AG09309 (cell line): Measurements from ENCODE around the gene A4GALT.

Experiments used
- DNase-seq: peaks from one replicate; pipeline ENCODE4 v3.0.0-alpha.2; 2010; ENCODE audit warnings: low read depth
- H3K4me3 ChIP-seq: 2 replicates; pipeline ENCODE4 v1.5.1; 2011; ENCODE audit warnings: mild to moderate bottlenecking, low read depth, low read length, moderate library complexity; ENCODE audit not compliant: control insufficient read depth
- TF ChIP-seq, protein P1 (sequence below): IDR thresholded peaks from 2 replicates; pipeline ENCODE4 v1.5.1; 2011; ENCODE audit warnings: mild to moderate bottlenecking, low read depth, low read length, inconsistent platforms; ENCODE audit not compliant: insufficient read depth, control insufficient read depth; ENCODE audit errors: missing control alignments

Gene A4GALT

DNA sequence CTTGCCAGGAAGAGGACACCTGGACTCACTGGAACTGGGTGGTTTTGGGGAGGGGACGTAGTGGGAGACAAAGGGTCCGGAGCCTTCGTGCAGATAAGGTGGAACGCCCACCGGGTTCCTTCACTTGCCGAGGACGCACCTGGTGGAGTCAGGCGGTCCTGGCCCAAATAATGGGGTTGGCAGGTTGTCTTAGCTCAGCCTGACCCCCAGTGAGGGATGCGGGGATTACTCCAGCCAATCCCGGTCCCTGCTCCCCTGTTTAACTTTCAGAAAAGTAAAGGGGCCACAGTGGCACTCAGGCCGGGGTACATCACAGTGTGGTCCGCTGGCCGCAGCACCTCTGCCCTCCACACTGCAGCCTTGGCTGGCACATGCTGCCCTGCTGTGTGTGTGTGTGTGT is 18.0 kb downstream of the A4GALT start:
- TF ChIP-seq, protein P1, sequence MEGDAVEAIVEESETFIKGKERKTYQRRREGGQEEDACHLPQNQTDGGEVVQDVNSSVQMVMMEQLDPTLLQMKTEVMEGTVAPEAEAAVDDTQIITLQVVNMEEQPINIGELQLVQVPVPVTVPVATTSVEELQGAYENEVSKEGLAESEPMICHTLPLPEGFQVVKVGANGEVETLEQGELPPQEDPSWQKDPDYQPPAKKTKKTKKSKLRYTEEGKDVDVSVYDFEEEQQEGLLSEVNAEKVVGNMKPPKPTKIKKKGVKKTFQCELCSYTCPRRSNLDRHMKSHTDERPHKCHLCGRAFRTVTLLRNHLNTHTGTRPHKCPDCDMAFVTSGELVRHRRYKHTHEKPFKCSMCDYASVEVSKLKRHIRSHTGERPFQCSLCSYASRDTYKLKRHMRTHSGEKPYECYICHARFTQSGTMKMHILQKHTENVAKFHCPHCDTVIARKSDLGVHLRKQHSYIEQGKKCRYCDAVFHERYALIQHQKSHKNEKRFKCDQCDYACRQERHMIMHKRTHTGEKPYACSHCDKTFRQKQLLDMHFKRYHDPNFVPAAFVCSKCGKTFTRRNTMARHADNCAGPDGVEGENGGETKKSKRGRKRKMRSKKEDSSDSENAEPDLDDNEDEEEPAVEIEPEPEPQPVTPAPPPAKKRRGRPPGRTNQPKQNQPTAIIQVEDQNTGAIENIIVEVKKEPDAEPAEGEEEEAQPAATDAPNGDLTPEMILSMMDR = no peak
- DNase-seq = no peak
- H3K4me3 ChIP-seq = no peak overlapping the region

DNA sequence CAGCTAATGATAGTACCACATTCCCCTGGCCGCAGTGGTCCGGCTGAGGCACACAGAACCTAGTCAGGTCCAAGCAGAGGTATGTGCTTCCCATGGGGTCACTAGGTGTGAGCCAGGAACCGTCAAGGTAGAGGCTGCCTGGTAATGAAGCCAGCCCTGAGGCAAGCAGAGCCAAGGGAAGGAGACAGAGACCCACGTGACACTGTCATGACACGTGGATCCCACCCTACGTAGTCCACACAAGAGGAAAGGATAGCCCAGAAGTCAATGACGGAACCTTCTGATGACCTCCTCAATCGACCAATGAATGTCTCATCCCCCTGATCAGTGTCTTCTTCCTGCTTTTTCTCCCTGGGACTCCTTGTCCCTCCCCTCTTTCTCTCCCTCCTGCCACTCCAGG is 19.0 kb downstream of the A4GALT start:
- TF ChIP-seq, protein P1 = no peak
- no peak for DNase-seq
- H3K4me3 ChIP-seq = no peak overlapping the region

DNA sequence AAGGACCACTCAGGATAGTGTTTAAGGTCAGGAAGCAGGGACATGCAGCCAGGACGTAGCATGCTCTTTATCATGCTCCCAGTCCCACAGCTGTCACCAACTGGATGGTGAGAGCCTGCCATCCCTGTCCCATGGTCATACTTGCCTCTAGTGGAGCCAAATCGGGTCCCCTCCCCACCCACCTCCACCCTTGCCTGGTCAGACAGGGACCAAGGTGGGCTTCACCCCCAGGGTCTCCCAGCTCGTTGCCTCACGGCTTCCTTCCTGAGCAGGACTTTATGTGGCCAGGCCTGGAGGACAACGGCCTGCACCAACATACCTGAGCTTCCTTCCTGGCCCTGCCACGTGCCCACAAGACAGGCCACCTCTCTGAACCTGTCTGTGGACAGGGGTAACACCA is 19.8 kb downstream of the A4GALT start:
- no peak for DNase-seq
- TF ChIP-seq, protein P1 = no peak
- H3K4me3 ChIP-seq = no peak overlapping the region

DNA sequence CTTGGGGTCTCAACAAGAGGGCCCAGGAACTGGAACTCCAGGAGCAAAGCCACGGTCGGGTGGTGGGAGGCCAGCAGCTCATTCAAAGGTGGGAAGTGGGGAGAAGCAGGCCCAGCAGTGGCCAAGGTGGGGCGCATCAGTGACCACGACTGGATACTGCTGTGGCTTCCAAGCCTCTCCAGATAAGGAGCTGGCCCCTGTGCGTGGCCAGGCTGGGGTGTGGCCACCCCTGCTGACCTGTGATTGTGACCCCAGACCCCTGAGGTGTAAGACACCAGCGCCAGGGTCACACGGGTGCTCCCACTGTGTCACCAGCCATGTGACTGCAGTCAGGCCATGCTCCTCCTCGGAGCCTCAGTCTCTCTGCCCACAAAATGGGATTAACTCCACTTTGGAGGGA is 20.3 kb downstream of the A4GALT start:
- TF ChIP-seq, protein P1 = no peak
- H3K4me3 ChIP-seq = no peak overlapping the region
- DNase-seq = no peak

DNA sequence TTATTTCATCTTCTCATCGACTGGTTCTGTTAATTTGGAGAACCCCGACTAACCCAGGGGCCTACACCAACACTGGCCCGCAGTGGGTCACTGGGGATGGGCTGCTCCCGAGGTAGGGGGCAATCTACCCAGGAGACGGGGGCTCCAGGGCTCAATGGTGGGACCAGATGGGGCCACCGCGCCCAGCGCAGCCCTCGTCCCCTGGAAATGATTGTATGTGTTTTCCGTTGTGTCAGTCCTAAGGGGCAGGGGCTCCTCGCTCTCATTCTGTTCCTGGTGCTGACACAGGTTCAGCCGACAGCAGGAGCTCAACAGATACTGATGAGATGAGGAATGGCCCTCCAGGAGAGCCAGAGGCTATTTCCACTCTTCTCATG is 20.7 kb downstream of the A4GALT start:
- DNase-seq = no peak
- H3K4me3 ChIP-seq = no peak overlapping the region
- TF ChIP-seq, protein P1 = no peak

DNA sequence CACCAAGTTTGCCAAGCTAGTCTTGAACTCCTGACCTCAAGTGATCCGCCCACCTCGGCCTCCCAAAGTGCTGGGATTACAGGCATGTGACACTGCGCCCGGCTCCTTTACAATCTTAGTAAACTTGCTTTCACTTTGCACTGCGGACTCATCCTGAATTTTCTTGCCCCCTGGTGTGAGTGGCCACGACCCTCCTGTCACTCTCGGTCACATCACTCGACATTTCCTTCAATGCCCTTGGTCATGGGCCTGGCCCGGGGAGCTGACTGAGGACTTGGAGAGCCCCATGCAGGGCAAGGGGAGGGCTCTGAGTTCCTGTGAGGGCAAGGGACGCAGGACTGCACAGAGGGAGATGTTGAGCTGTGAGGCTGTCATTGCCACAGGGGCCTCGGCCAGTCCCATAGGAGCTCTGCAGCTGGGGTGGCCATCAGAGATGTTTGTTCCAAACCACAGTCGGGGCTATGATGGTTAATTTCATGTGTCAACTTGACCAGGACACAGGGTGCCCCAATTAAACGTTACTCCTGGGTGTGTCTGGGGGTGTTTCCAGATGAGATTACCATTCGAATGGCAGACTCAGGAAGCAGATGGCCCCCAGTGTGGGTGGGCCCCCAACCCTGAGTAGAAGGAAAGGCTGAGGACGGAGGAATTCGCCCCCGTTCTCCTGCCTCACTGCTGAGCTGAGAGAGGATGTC is 21.2 kb downstream of the A4GALT start:
- TF ChIP-seq, protein P1 = no peak
- DNase-seq = no peak
- H3K4me3 ChIP-seq = no peak overlapping the region
